Neural cell (in vitro differentiated cells): Measurements from ENCODE around the gene TMEM135. TPM values are rescaled to one million over a fixed set of nuclear protein-coding genes. Genes with fewer than 3 reads are reported as not detected.
"Not testable (repeated sequence)": the region's sequence is repeated elsewhere in the genome, so short reads cannot be mapped to it uniquely, and the experiment has no call there.

Source experiments
- H2AFZ ChIP-seq: fragments of 200-600, 300-800 bp; sonication (generic), shearing (Covaris generic); 2 replicates; pipeline ENCODE4 v1.6.0; 2014; ENCODE audit warnings: low read depth, mild to moderate bottlenecking, antibody characterized with exemption, low read length, moderate library complexity
- H3F3A ChIP-seq: fragments of 200-600 bp; shearing (Covaris generic); 2 replicates; pipeline ENCODE4 v1.6.1; 2016; ENCODE audit warnings: mild to moderate bottlenecking, moderate library complexity, mixed read lengths, antibody characterized with exemption, low read length; ENCODE audit not compliant: insufficient read depth, poor library complexity, severe bottlenecking
- H3K27ac ChIP-seq: fragments of 200-600, 300-800 bp; sonication (generic), shearing (Covaris generic); 2 replicates; pipeline ENCODE4 v1.5.1; 2014; ENCODE audit warnings: mild to moderate bottlenecking, low read length, moderate library complexity
- H3K27me3 ChIP-seq: fragments of 300-800, 200-600 bp; sonication (generic), shearing (Covaris generic); 2 replicates; pipeline ENCODE4 v1.6.0; 2014; ENCODE audit warnings: mild to moderate bottlenecking, low read depth, low read length, moderate library complexity; ENCODE audit not compliant: insufficient read depth
- H3K36me3 ChIP-seq: fragments of 300-800, 200-600 bp; sonication (generic), shearing (Covaris generic); 2 replicates; pipeline ENCODE4 v1.5.1; 2014; ENCODE audit warnings: mild to moderate bottlenecking, antibody characterized with exemption, low read length, moderate library complexity; ENCODE audit not compliant: insufficient read depth
- H3K4me2 ChIP-seq: fragments of 300-800, 200-600 bp; sonication (generic), shearing (Covaris generic); 2 replicates; pipeline ENCODE4 v1.6.0; 2014; ENCODE audit warnings: mild to moderate bottlenecking, low read length
- H3K4me3 ChIP-seq: fragments of 300-800, 200-600 bp; sonication (generic), shearing (Covaris generic); 2 replicates; pipeline ENCODE4 v1.5.1; 2014; ENCODE audit warnings: mild to moderate bottlenecking, low read length, moderate library complexity
- H3K79me2 ChIP-seq: fragments of 200-600 bp; shearing (Covaris generic); replicated peaks from 2 replicates; pipeline ENCODE4 v1.6.0; 2014; ENCODE audit warnings: mild to moderate bottlenecking, low read length, moderate library complexity; ENCODE audit not compliant: insufficient read depth
- H3K9ac ChIP-seq: fragments of 300-800, 200-600 bp; sonication (generic), shearing (Covaris generic); 2 replicates; pipeline ENCODE4 v1.6.1; 2016; ENCODE audit warnings: mild to moderate bottlenecking, low read length, mixed read lengths
- H3K9me2 ChIP-seq: fragments of 200-600 bp; shearing (Covaris generic); 2 replicates; pipeline ENCODE4 v1.6.1; 2016; ENCODE audit warnings: mild to moderate bottlenecking, low read length, mixed read lengths; ENCODE audit not compliant: insufficient read depth
- H3K9me3 ChIP-seq: fragments of 200-600, 300-800 bp; sonication (generic), shearing (Covaris generic); 2 replicates; pipeline ENCODE4 v1.6.1; 2016; ENCODE audit warnings: mild to moderate bottlenecking, mixed run types, low read length, moderate library complexity, mixed read lengths
- H4K20me1 ChIP-seq: fragments of 200-600 bp; shearing (Covaris generic); 2 replicates; pipeline ENCODE4 v1.6.1; 2016; ENCODE audit warnings: mild to moderate bottlenecking, mixed run types; ENCODE audit not compliant: insufficient read depth
- CTCF ChIP-seq: fragments of 450-650 bp; IDR thresholded peaks from 2 replicates; pipeline ENCODE4 v1.5.1; 2014; ENCODE audit warnings: antibody characterized with exemption, mild to moderate bottlenecking, moderate library complexity; ENCODE audit not compliant: poor library complexity, severe bottlenecking
- EP300 ChIP-seq: fragments of 450-650 bp; conservative IDR thresholded peaks from 2 replicates; pipeline ENCODE4 v1.6.1; 2014; ENCODE audit warnings: antibody characterized with exemption, mild to moderate bottlenecking, moderate library complexity; ENCODE audit not compliant: poor library complexity, severe bottlenecking
- EZH2 ChIP-seq: fragments of 200-600, 300-800 bp; shearing (Covaris generic), sonication (generic); IDR thresholded peaks from 2 replicates; pipeline ENCODE4 v1.6.1; 2014; ENCODE audit warnings: antibody characterized with exemption, low read length, borderline replicate concordance, mild to moderate bottlenecking; ENCODE audit not compliant: insufficient read depth, poor library complexity, severe bottlenecking
- MXI1 ChIP-seq: fragments of 450-650 bp; conservative IDR thresholded peaks from 2 replicates; pipeline ENCODE4 v1.6.1; 2014; ENCODE audit warnings: antibody characterized with exemption, mild to moderate bottlenecking; ENCODE audit not compliant: poor library complexity, severe bottlenecking
- POLR2AphosphoS5 ChIP-seq: IDR thresholded peaks from 2 replicates; pipeline ENCODE4 v1.6.1; 2012
- RAD21 ChIP-seq: fragments of 450-650 bp; conservative IDR thresholded peaks from 2 replicates; pipeline ENCODE4 v1.6.1; 2014; ENCODE audit warnings: antibody characterized with exemption, mild to moderate bottlenecking, moderate library complexity
- REST ChIP-seq: IDR thresholded peaks from 2 replicates; pipeline ENCODE4 v1.6.1; 2012; ENCODE audit warnings: borderline replicate concordance
- SMC3 ChIP-seq: fragments of 450-650 bp; conservative IDR thresholded peaks from 2 replicates; pipeline ENCODE4 v1.6.1; 2014; ENCODE audit warnings: antibody characterized with exemption, mild to moderate bottlenecking, moderate library complexity; ENCODE audit not compliant: poor library complexity
- TAF1 ChIP-seq: IDR thresholded peaks from 2 replicates; pipeline ENCODE4 v1.6.1; 2012; ENCODE audit warnings: low read depth
- polyA plus RNA-seq: library from polyadenylated mRNA; depleted of rRNA; stranded (reverse); fragments of >200 nt; gene quantifications from 2 replicates; pipeline ENCODE4 v1.2.3, GENCODE V29; 2014

The TMEM135 gene
- polyA plus RNA-seq, 1 donor from 2014 or later = 15.6 TPM

GRCh38 chr11:87284306-87284705 is 246.6 kb downstream of the TMEM135 start:
- no peak overlapping the region for H3K4me3 ChIP-seq
- H3K9me2 ChIP-seq = no peaks in the 10 kb centered on the region
- no peaks in the 10 kb centered on the region for H3K27me3 ChIP-seq
- no peak overlapping the region for H3K9ac ChIP-seq
- no peaks in the 10 kb centered on the region for H3K36me3 ChIP-seq
- no peak overlapping the region for H2AFZ ChIP-seq
- H3K9me3 ChIP-seq = no peaks in the 10 kb centered on the region
- H3K79me2 ChIP-seq = no peaks in the 10 kb centered on the region
- no peak for TF ChIP-seq EZH2
- TF ChIP-seq EP300 = no peak
- TF ChIP-seq REST = no peak
- no peak for TF ChIP-seq SMC3
- no peak for TF ChIP-seq MXI1
- TF ChIP-seq POLR2AphosphoS5 = no peak
- TF ChIP-seq RAD21 = no peak
- no peak for TF ChIP-seq TAF1
- TF ChIP-seq CTCF = no peak
- H3K4me2 ChIP-seq = no peak overlapping the region
- H4K20me1 ChIP-seq = no peaks in the 10 kb centered on the region
- H3K27ac ChIP-seq = no peak overlapping the region
- H3F3A ChIP-seq = no peaks in the 10 kb centered on the region

- not testable (repeated sequence) for H3K4me2 ChIP-seq, H3F3A ChIP-seq, H3K9ac ChIP-seq, H3K79me2 ChIP-seq, H4K20me1 ChIP-seq, H3K9me2 ChIP-seq, H3K27me3 ChIP-seq, H3K4me3 ChIP-seq, H3K36me3 ChIP-seq, H3K9me3 ChIP-seq, H2AFZ ChIP-seq, H3K27ac ChIP-seq
Measured at GRCh38 chr11:87285674-87286073, 247.9 kb downstream of the TMEM135 start.

- H3F3A ChIP-seq = no peaks in the 10 kb centered on the region
- no peaks in the 10 kb centered on the region for H3K36me3 ChIP-seq
- no peaks in the 10 kb centered on the region for H3K27me3 ChIP-seq
- H3K4me2 ChIP-seq = no peak overlapping the region
- H3K9me2 ChIP-seq = no peaks in the 10 kb centered on the region
- TF ChIP-seq CTCF = no peak
- TF ChIP-seq MXI1 = no peak
- TF ChIP-seq EP300 = no peak
- TF ChIP-seq SMC3 = no peak
- TF ChIP-seq POLR2AphosphoS5 = no peak
- TF ChIP-seq REST = no peak
- no peak for TF ChIP-seq TAF1
- TF ChIP-seq RAD21 = no peak
- no peak for TF ChIP-seq EZH2
- no peaks in the 10 kb centered on the region for H3K9me3 ChIP-seq
- no peak overlapping the region for H3K27ac ChIP-seq
- H4K20me1 ChIP-seq = no peaks in the 10 kb centered on the region
- no peak overlapping the region for H3K4me3 ChIP-seq
- no peak overlapping the region for H2AFZ ChIP-seq
- no peak overlapping the region for H3K9ac ChIP-seq
- H3K79me2 ChIP-seq = no peaks in the 10 kb centered on the region
Measured at GRCh38 chr11:87286338-87286737, 248.6 kb downstream of the TMEM135 start.
